SJCRH30 (cell line): ENCODE measurements around the gene REV3L. TPM values are rescaled to one million over a fixed set of nuclear protein-coding genes. Genes with fewer than 3 reads are reported as not detected.

Experiments used
- DNase-seq, 2 experiments: peaks; one replicate each; pipeline ENCODE4 v3.0.0-alpha.2; 2015 to 2020
- H3K27ac ChIP-seq: fragments of 250-450 bp; sonication (Bioruptor Pico); 2 replicates; pipeline ENCODE4 v1.5.1; 2020; ENCODE audit warnings: mild to moderate bottlenecking, moderate library complexity
- H3K27me3 ChIP-seq: fragments of 250-450 bp; sonication (Bioruptor Pico); 2 replicates; pipeline ENCODE4 v1.5.1; 2020; ENCODE audit warnings: mild to moderate bottlenecking, moderate library complexity
- H3K36me3 ChIP-seq: fragments of 250-450 bp; sonication (Bioruptor Pico); 2 replicates; pipeline ENCODE4 v1.5.1; 2020; ENCODE audit warnings: mild to moderate bottlenecking, moderate library complexity
- H3K4me1 ChIP-seq: fragments of 250-450 bp; sonication (Bioruptor Pico); 2 replicates; pipeline ENCODE4 v1.5.1; 2020; ENCODE audit warnings: mild to moderate bottlenecking, moderate library complexity
- H3K4me3 ChIP-seq: fragments of 250-450 bp; sonication (Bioruptor Pico); 2 replicates; pipeline ENCODE4 v1.5.1; 2020; ENCODE audit warnings: mild to moderate bottlenecking, moderate library complexity
- H3K9me3 ChIP-seq: fragments of 250-450 bp; sonication (Bioruptor Pico); replicated peaks from 2 replicates; pipeline ENCODE4 v1.5.1; 2020; ENCODE audit warnings: mild to moderate bottlenecking, moderate library complexity
- total RNA-seq: library from RNA; depleted of rRNA; stranded (reverse); fragments of >200 nt; shearing (Covaris generic); gene quantifications from 2 replicates; pipeline ENCODE4 v1.2.3, GENCODE V29; 2014

The REV3L gene
- total RNA-seq, 1 experiment from 2014 or later = 34.3 TPM

GRCh38 chr6:111468329-111469012 is 14.5 kb downstream of the REV3L start:
- Histone ChIP-seq H3K27me3 (no peaks in the 10 kb centered on the region), H3K9me3 (no peaks in the 10 kb centered on the region), H3K4me3 (no peak overlapping the region), H3K27ac (no peak overlapping the region), H3K36me3 (peaks cover 2% of the 10 kb centered on the region; the same call in 1 of the 2 replicates), H3K4me1 (no peaks in the 10 kb centered on the region)
- DNase-seq = no peak

- Histone ChIP-seq H3K9me3 (no peaks in the 10 kb centered on the region), H3K4me1 (no peaks in the 10 kb centered on the region), H3K4me3 (no peak overlapping the region), H3K27me3 (no peaks in the 10 kb centered on the region), H3K36me3 (peaks cover 5% of the 10 kb centered on the region), H3K27ac (no peak overlapping the region)
- DNase-seq = no peak
Observed at GRCh38 chr6:111464184-111464583, 18.8 kb downstream of the REV3L start.

- H3K27ac ChIP-seq = no peak overlapping the region
- no peak overlapping the region for H3K4me3 ChIP-seq
- no peaks in the 10 kb centered on the region for H3K27me3 ChIP-seq
- no peak for DNase-seq
- peaks cover 7% of the 10 kb centered on the region for H3K36me3 ChIP-seq
- peaks cover 5% of the 10 kb centered on the region; the same call in 1 of the 2 replicates for H3K9me3 ChIP-seq
- no peaks in the 10 kb centered on the region for H3K4me1 ChIP-seq
Observed at GRCh38 chr6:111462770-111463391, 20.1 kb downstream of the REV3L start.

- H3K9me3 ChIP-seq = peaks cover 6% of the 10 kb centered on the region; the same call in 1 of the 2 replicates
- no peaks in the 10 kb centered on the region for H3K27me3 ChIP-seq
- no peak overlapping the region for H3K27ac ChIP-seq
- H3K36me3 ChIP-seq = peaks cover 7% of the 10 kb centered on the region
- H3K4me1 ChIP-seq = no peaks in the 10 kb centered on the region
- no peak for DNase-seq
- H3K4me3 ChIP-seq = no peak overlapping the region
Observed at GRCh38 chr6:111461860-111462259, 21.2 kb downstream of the REV3L start.

GRCh38 chr6:111458670-111459232 is 24.3 kb downstream of the REV3L start:
- Histone ChIP-seq H3K4me3 (no peak overlapping the region), H3K27me3 (no peaks in the 10 kb centered on the region), H3K9me3 (peaks cover 6% of the 10 kb centered on the region; the same call in 1 of the 2 replicates), H3K27ac (no peak overlapping the region), H3K36me3 (peaks cover 10% of the 10 kb centered on the region), H3K4me1 (no peaks in the 10 kb centered on the region)
- no peak for DNase-seq

- no peak for DNase-seq
- H3K27me3 ChIP-seq = no peaks in the 10 kb centered on the region
- no peaks in the 10 kb centered on the region for H3K4me1 ChIP-seq
Observed at GRCh38 chr6:111456208-111456607, 26.8 kb downstream of the REV3L start.

GRCh38 chr6:111450636-111451035 is 32.4 kb downstream of the REV3L start:
- Histone ChIP-seq H3K4me1 (no peaks in the 10 kb centered on the region), H3K36me3 (peaks cover 6% of the 10 kb centered on the region), H3K9me3 (no peaks in the 10 kb centered on the region), H3K27ac (no peak overlapping the region), H3K4me3 (no peak overlapping the region), H3K27me3 (no peaks in the 10 kb centered on the region)
- no peak for DNase-seq

More at GRCh38 chr6:111456208-111456607, 26.8 kb downstream of the REV3L start:
- Histone ChIP-seq H3K4me3 (no peak overlapping the region), H3K36me3 (peaks cover 10% of the 10 kb centered on the region), H3K9me3 (peaks cover 6% of the 10 kb centered on the region; the same call in 1 of the 2 replicates), H3K27ac (no peak overlapping the region)

- DNase-seq = no peak
- no peak overlapping the region for H3K4me3 ChIP-seq
- H3K36me3 ChIP-seq = peaks cover 3% of the 10 kb centered on the region
- no peak overlapping the region for H3K27ac ChIP-seq
- H3K4me1 ChIP-seq = no peaks in the 10 kb centered on the region
- H3K27me3 ChIP-seq = no peaks in the 10 kb centered on the region
- no peaks in the 10 kb centered on the region for H3K9me3 ChIP-seq
Observed at GRCh38 chr6:111450087-111450486, 32.9 kb downstream of the REV3L start.

GRCh38 chr6:111449129-111449528 is 33.9 kb downstream of the REV3L start:
- H3K27me3 ChIP-seq = no peaks in the 10 kb centered on the region
- H3K4me3 ChIP-seq = no peak overlapping the region
- H3K36me3 ChIP-seq = peaks cover 3% of the 10 kb centered on the region
- no peaks in the 10 kb centered on the region for H3K9me3 ChIP-seq
- no peak overlapping the region for H3K27ac ChIP-seq
- DNase-seq = no peak
- no peaks in the 10 kb centered on the region for H3K4me1 ChIP-seq

- no peak for DNase-seq
- Histone ChIP-seq H3K27ac (no peak overlapping the region), H3K9me3 (no peaks in the 10 kb centered on the region), H3K36me3 (peaks cover 3% of the 10 kb centered on the region; the same call in 1 of the 2 replicates), H3K27me3 (no peaks in the 10 kb centered on the region), H3K4me3 (no peak overlapping the region), H3K4me1 (no peaks in the 10 kb centered on the region)
Observed at GRCh38 chr6:111447051-111447450, 36.0 kb downstream of the REV3L start.

GRCh38 chr6:111445861-111446267 is 37.2 kb downstream of the REV3L start:
- Histone ChIP-seq H3K4me1 (no peaks in the 10 kb centered on the region), H3K27ac (no peak overlapping the region), H3K27me3 (no peaks in the 10 kb centered on the region), H3K9me3 (no peaks in the 10 kb centered on the region), H3K36me3 (peaks cover 3% of the 10 kb centered on the region; the same call in 1 of the 2 replicates), H3K4me3 (no peak overlapping the region)
- DNase-seq = no peak

GRCh38 chr6:111444794-111445193 is 38.2 kb downstream of the REV3L start:
- H3K4me3 ChIP-seq = no peak overlapping the region
- peaks cover 5% of the 10 kb centered on the region; the same call in 1 of the 2 replicates for H3K36me3 ChIP-seq
- no peaks in the 10 kb centered on the region for H3K4me1 ChIP-seq
- H3K27me3 ChIP-seq = no peaks in the 10 kb centered on the region
- no peak for DNase-seq
- H3K9me3 ChIP-seq = no peaks in the 10 kb centered on the region
- no peak overlapping the region for H3K27ac ChIP-seq

GRCh38 chr6:111441678-111442243 is 41.3 kb downstream of the REV3L start:
- DNase-seq = no peak
- peaks cover 2% of the 10 kb centered on the region; the same call in 1 of the 2 replicates for H3K36me3 ChIP-seq

GRCh38 chr6:111439171-111439570 is 43.8 kb downstream of the REV3L start:
- peaks cover 2% of the 10 kb centered on the region; the same call in 1 of the 2 replicates for H3K36me3 ChIP-seq
- no peaks in the 10 kb centered on the region for H3K4me1 ChIP-seq
- H3K27me3 ChIP-seq = no peaks in the 10 kb centered on the region
- H3K27ac ChIP-seq = no peak overlapping the region
- no peak overlapping the region for H3K4me3 ChIP-seq
- DNase-seq = no peak
- H3K9me3 ChIP-seq = no peaks in the 10 kb centered on the region

More at GRCh38 chr6:111441678-111442243, 41.3 kb downstream of the REV3L start:
- Histone ChIP-seq H3K27ac (no peak overlapping the region), H3K27me3 (no peaks in the 10 kb centered on the region), H3K4me3 (no peak overlapping the region), H3K9me3 (no peaks in the 10 kb centered on the region), H3K4me1 (no peaks in the 10 kb centered on the region)

GRCh38 chr6:111437573-111437972 is 45.4 kb downstream of the REV3L start:
- Histone ChIP-seq H3K27me3 (no peaks in the 10 kb centered on the region), H3K9me3 (no peaks in the 10 kb centered on the region), H3K27ac (no peak overlapping the region), H3K36me3 (peaks cover 2% of the 10 kb centered on the region; the same call in 1 of the 2 replicates), H3K4me1 (no peaks in the 10 kb centered on the region), H3K4me3 (no peak overlapping the region)
- no peak for DNase-seq
